ENCODE measurements around the gene SRGAP3. TPM values are rescaled to one million over a fixed set of nuclear protein-coding genes. Genes with fewer than 3 reads are reported as not detected.

SRGAP3 gene
- total RNA-seq, 1 donor: 2.5 TPM

- H3K4me2 ChIP-seq (ENCODE audit: insufficient read depth, low read length): no peak overlapping the region
- no peak overlapping the region for H2AFZ ChIP-seq (ENCODE audit: low read length)
- H3K4me1 ChIP-seq (ENCODE audit: insufficient read depth, low read length): peaks cover 18% of the 10 kb centered on the region
- no peak for TF ChIP-seq CTCF (IDR thresholded peaks at IDR 0.05; ENCODE audit: extremely low read depth, low read depth, low read length)
- no peaks in the 10 kb centered on the region for H3K27me3 ChIP-seq (ENCODE audit: insufficient read depth, low read length)
- no peaks in the 10 kb centered on the region for H3K79me2 ChIP-seq (ENCODE audit: insufficient read depth, low read length)
- H3K27ac ChIP-seq (ENCODE audit: low read depth, low read length): no peak overlapping the region
- no peaks in the 10 kb centered on the region for H3K36me3 ChIP-seq (ENCODE audit: insufficient read depth, low read length)
- no peaks in the 10 kb centered on the region for H3K9me3 ChIP-seq (ENCODE audit: low read depth, low read length)
- no peaks in the 10 kb centered on the region for H4K20me1 ChIP-seq (ENCODE audit: insufficient read depth, low read length)
- no peak for DNase-seq (ENCODE audit: insufficient read length, low spot score, missing footprints)
- H3K4me3 ChIP-seq (ENCODE audit: insufficient read depth, low read length): no peak overlapping the region
These were observed 31.5 kb downstream of the SRGAP3 start for GRCh38 chr3:9217784-9218513.

- H3K27ac ChIP-seq (ENCODE audit: low read depth, low read length): no peak overlapping the region
These were observed 32.7 kb downstream of the SRGAP3 start for GRCh38 chr3:9216736-9217135.

GRCh38 chr3:9214599-9214998 is 34.8 kb downstream of the SRGAP3 start:
- DNase-seq (ENCODE audit: insufficient read length, low spot score, missing footprints): peak; percentile 85
- no peaks in the 10 kb centered on the region for H3K79me2 ChIP-seq (ENCODE audit: insufficient read depth, low read length)
- H3K36me3 ChIP-seq (ENCODE audit: insufficient read depth, low read length): no peaks in the 10 kb centered on the region
- no peaks in the 10 kb centered on the region for H3K27me3 ChIP-seq (ENCODE audit: insufficient read depth, low read length)
- H3K27ac ChIP-seq (ENCODE audit: low read depth, low read length): no peak overlapping the region
- no peaks in the 10 kb centered on the region for H3K9me3 ChIP-seq (ENCODE audit: low read depth, low read length)
- H3K4me2 ChIP-seq (ENCODE audit: insufficient read depth, low read length): peak overlapping the region; percentile 41
- H2AFZ ChIP-seq (ENCODE audit: low read length): no peak overlapping the region
- no peak for TF ChIP-seq CTCF (IDR thresholded peaks at IDR 0.05; ENCODE audit: extremely low read depth, low read depth, low read length)
- no peaks in the 10 kb centered on the region for H4K20me1 ChIP-seq (ENCODE audit: insufficient read depth, low read length)
- H3K4me1 ChIP-seq (ENCODE audit: insufficient read depth, low read length): peaks cover 18% of the 10 kb centered on the region
- H3K4me3 ChIP-seq (ENCODE audit: insufficient read depth, low read length): no peak overlapping the region

More at GRCh38 chr3:9216736-9217135, 32.7 kb downstream of the SRGAP3 start:
- TF ChIP-seq CTCF (IDR thresholded peaks at IDR 0.05; ENCODE audit: extremely low read depth, low read depth, low read length): no peak
- peaks cover 18% of the 10 kb centered on the region for H3K4me1 ChIP-seq (ENCODE audit: insufficient read depth, low read length)
- H3K27me3 ChIP-seq (ENCODE audit: insufficient read depth, low read length): no peaks in the 10 kb centered on the region
- H3K36me3 ChIP-seq (ENCODE audit: insufficient read depth, low read length): no peaks in the 10 kb centered on the region
- H4K20me1 ChIP-seq (ENCODE audit: insufficient read depth, low read length): no peaks in the 10 kb centered on the region
- no peak overlapping the region for H2AFZ ChIP-seq (ENCODE audit: low read length)
- H3K4me3 ChIP-seq (ENCODE audit: insufficient read depth, low read length): no peak overlapping the region
- H3K4me2 ChIP-seq (ENCODE audit: insufficient read depth, low read length): no peak overlapping the region
- no peaks in the 10 kb centered on the region for H3K79me2 ChIP-seq (ENCODE audit: insufficient read depth, low read length)
- DNase-seq (ENCODE audit: insufficient read length, low spot score, missing footprints): no peak
- H3K9me3 ChIP-seq (ENCODE audit: low read depth, low read length): no peaks in the 10 kb centered on the region

- no peak overlapping the region for H2AFZ ChIP-seq (ENCODE audit: low read length)
- no peak for DNase-seq (ENCODE audit: insufficient read length, low spot score, missing footprints)
These were observed 35.3 kb downstream of the SRGAP3 start for GRCh38 chr3:9214185-9214584.

More at GRCh38 chr3:9214185-9214584, 35.3 kb downstream of the SRGAP3 start:
- Histone ChIP-seq H3K4me1 (ENCODE audit: insufficient read depth, low read length) (peaks cover 18% of the 10 kb centered on the region), H3K4me2 (ENCODE audit: insufficient read depth, low read length) (peak overlapping the region; percentile 41), H3K27ac (ENCODE audit: low read depth, low read length) (no peak overlapping the region), H3K9me3 (ENCODE audit: low read depth, low read length) (no peaks in the 10 kb centered on the region), H3K27me3 (ENCODE audit: insufficient read depth, low read length) (no peaks in the 10 kb centered on the region), H3K36me3 (ENCODE audit: insufficient read depth, low read length) (no peaks in the 10 kb centered on the region), H3K79me2 (ENCODE audit: insufficient read depth, low read length) (no peaks in the 10 kb centered on the region), H3K4me3 (ENCODE audit: insufficient read depth, low read length) (no peak overlapping the region), H4K20me1 (ENCODE audit: insufficient read depth, low read length) (no peaks in the 10 kb centered on the region)
- TF ChIP-seq CTCF (IDR thresholded peaks at IDR 0.05; ENCODE audit: extremely low read depth, low read depth, low read length): no peak
